Mesenchymal stem cell (in vitro differentiated cells and primary cell): ENCODE results near the gene SIK3.

Experiments
- DNase-seq: peaks from one replicate; pipeline ENCODE4 v3.0.0-alpha.2; 2013
- H2AFZ ChIP-seq: one replicate; pipeline ENCODE4 v1.6.1; 2013; ENCODE audit warnings: low read depth, mild to moderate bottlenecking, control low read depth, inconsistent platforms, low read length, moderate library complexity
- H2AK5ac ChIP-seq: 2 replicates; pipeline ENCODE4 v1.6.1; 2013; ENCODE audit warnings: low read length, moderate library complexity, mild to moderate bottlenecking, inconsistent platforms; ENCODE audit not compliant: severe bottlenecking
- H2BK120ac ChIP-seq: one replicate; pipeline ENCODE4 v1.6.1; 2013; ENCODE audit warnings: low read depth, mild to moderate bottlenecking, inconsistent platforms, low read length, moderate library complexity
- H2BK12ac ChIP-seq, 2 experiments: one replicate each; pipeline ENCODE4 v1.6.1; 2013; ENCODE audit warnings: inconsistent platforms in 2 of 2, low read length in 2 of 2, mild to moderate bottlenecking in 2 of 2, moderate library complexity in 2 of 2, control low read depth in 1 of 2
- H2BK15ac ChIP-seq: one replicate; pipeline ENCODE4 v1.6.1; 2013; ENCODE audit warnings: mild to moderate bottlenecking, low read depth, inconsistent platforms; ENCODE audit not compliant: poor library complexity, severe bottlenecking
- H2BK5ac ChIP-seq: 2 replicates; pipeline ENCODE4 v1.6.1; 2013; ENCODE audit warnings: low read depth, mild to moderate bottlenecking, low read length, control low read depth, inconsistent platforms; ENCODE audit not compliant: poor library complexity, severe bottlenecking
- H3K14ac ChIP-seq, 2 experiments: one replicate each; pipeline ENCODE4 v1.6.1; 2013; ENCODE audit warnings: inconsistent platforms in 2 of 2, low read length in 2 of 2, control low read depth in 1 of 2, mild to moderate bottlenecking in 1 of 2, moderate library complexity in 1 of 2
- H3K18ac ChIP-seq, 2 experiments: one replicate each; pipeline ENCODE4 v1.6.1; 2013; ENCODE audit warnings: inconsistent platforms in 2 of 2, low read length in 2 of 2, control low read depth in 1 of 2, low read depth in 1 of 2, mild to moderate bottlenecking in 1 of 2
- H3K23ac ChIP-seq, 2 experiments: one replicate each; pipeline ENCODE4 v1.6.1; 2013; ENCODE audit warnings: inconsistent platforms in 2 of 2, low read length in 2 of 2, mild to moderate bottlenecking in 2 of 2, moderate library complexity in 2 of 2, control low read depth in 1 of 2
- H3K27ac ChIP-seq: 2 replicates; pipeline ENCODE4 v1.5.1; 2013; ENCODE audit warnings: mild to moderate bottlenecking, moderate library complexity, low read length, control low read depth, inconsistent platforms; ENCODE audit not compliant: poor library complexity, severe bottlenecking
- H3K27me3 ChIP-seq, 2 experiments: 2 replicates each; pipeline versions ENCODE4 v1.6.1 to v1.7.0; 2013; ENCODE audit warnings: low read length in 2 of 2, mild to moderate bottlenecking in 2 of 2, moderate library complexity in 2 of 2, control low read depth in 1 of 2, inconsistent platforms in 1 of 2; ENCODE audit not compliant: control insufficient read depth in 1 of 2, insufficient read depth in 1 of 2
- H3K36me3 ChIP-seq, 2 experiments: 2 replicates each; pipeline versions ENCODE4 v1.6.1 to v1.7.0; 2013; ENCODE audit warnings: low read length in 2 of 2, control low read depth in 1 of 2, inconsistent platforms in 1 of 2, low read depth in 1 of 2, mild to moderate bottlenecking in 1 of 2; ENCODE audit not compliant: insufficient read depth in 2 of 2, control insufficient read depth in 1 of 2
- H3K4ac ChIP-seq, 2 experiments: one replicate each; pipeline ENCODE4 v1.6.1; 2013; ENCODE audit warnings: inconsistent platforms in 2 of 2, low read length in 2 of 2, mild to moderate bottlenecking in 2 of 2, moderate library complexity in 2 of 2, control low read depth in 1 of 2, low read depth in 1 of 2
- H3K4me1 ChIP-seq: 2 replicates; pipeline ENCODE4 v1.6.1; 2013; ENCODE audit warnings: low read depth, low read length, control low read depth; ENCODE audit not compliant: control insufficient read depth, insufficient read depth
- H3K4me2 ChIP-seq: 2 replicates; pipeline ENCODE4 v1.6.1; 2013; ENCODE audit warnings: low read length, mild to moderate bottlenecking, inconsistent platforms; ENCODE audit not compliant: poor library complexity, severe bottlenecking
- H3K4me3 ChIP-seq, 2 experiments: 2 replicates each; pipeline versions ENCODE4 v1.5.1 to v1.7.0; 2013; ENCODE audit warnings: low read length in 2 of 2, mild to moderate bottlenecking in 2 of 2, control low read depth in 1 of 2, low read depth in 1 of 2; ENCODE audit not compliant: insufficient read depth in 1 of 2
- H3K79me1 ChIP-seq: replicated peaks from 2 replicates; pipeline ENCODE4 v1.6.1; 2013; ENCODE audit warnings: mild to moderate bottlenecking, control low read depth, low read length, inconsistent platforms; ENCODE audit not compliant: poor library complexity, severe bottlenecking
- H3K9ac ChIP-seq: 2 replicates; pipeline ENCODE4 v1.7.0; 2013; ENCODE audit warnings: mild to moderate bottlenecking, low read length, moderate library complexity
- H3K9me3 ChIP-seq: 2 replicates; pipeline ENCODE4 v1.7.0; 2013; ENCODE audit warnings: mild to moderate bottlenecking, low read length; ENCODE audit not compliant: control insufficient read depth
- H4K8ac ChIP-seq: one replicate; pipeline ENCODE4 v1.6.1; 2013; ENCODE audit warnings: inconsistent platforms, mild to moderate bottlenecking, low read length, moderate library complexity
- H4K91ac ChIP-seq: one replicate; pipeline ENCODE4 v1.6.1; 2013; ENCODE audit warnings: mild to moderate bottlenecking, low read length, inconsistent platforms
- WGBS: methylation state at CpG from one replicate; pipeline ENCODE4 v1.1.7; 2013; ENCODE audit warnings: mixed read lengths; 5-methylcytosine and 5-hydroxymethylcytosine counted together

The SIK3 gene

GRCh38 chr11:116840746-116841296 lies 257.4 kb downstream of the SIK3 start:
- H2AK5ac ChIP-seq: no peak overlapping the region
- no peak overlapping the region for H2BK15ac ChIP-seq
- H4K8ac ChIP-seq: no peak overlapping the region
- H3K9me3 ChIP-seq: no peaks in the 10 kb centered on the region
- H3K27ac ChIP-seq: no peak overlapping the region
- H3K18ac ChIP-seq: no peak overlapping the region
- H4K91ac ChIP-seq: no peak overlapping the region
- no peak overlapping the region for H3K4me3 ChIP-seq
- peaks cover 5% of the 10 kb centered on the region for H3K4me1 ChIP-seq
- no peak overlapping the region for H3K9ac ChIP-seq
- H3K36me3 ChIP-seq: peaks cover 12 to 28% of the 10 kb centered on the region in 2 experiments
- H3K4me2 ChIP-seq: no peak overlapping the region
- no peak overlapping the region for H3K23ac ChIP-seq
- no peak overlapping the region for H2BK120ac ChIP-seq
- no peak overlapping the region for H2BK12ac ChIP-seq
- H3K4ac ChIP-seq: no peak overlapping the region
- H3K27me3 ChIP-seq: no peaks in the 10 kb centered on the region
- no peak overlapping the region for H2BK5ac ChIP-seq
- WGBS: 85% methylated on average over 9 of the region's 9 CpGs
- no peak overlapping the region for H3K14ac ChIP-seq
- no peak for DNase-seq
- no peak overlapping the region for H2AFZ ChIP-seq
- no peaks in the 10 kb centered on the region for H3K79me1 ChIP-seq

- H4K8ac ChIP-seq: no peak overlapping the region
- no peak overlapping the region for H3K4ac ChIP-seq
- no peak overlapping the region for H4K91ac ChIP-seq
- H2BK120ac ChIP-seq: no peak overlapping the region
- H3K9me3 ChIP-seq: no peaks in the 10 kb centered on the region
- no peak overlapping the region for H2AFZ ChIP-seq
- no peak overlapping the region for H3K18ac ChIP-seq
- no peak for DNase-seq
- H3K27ac ChIP-seq: no peak overlapping the region
- H3K27me3 ChIP-seq: no peaks in the 10 kb centered on the region
- no peak overlapping the region for H3K4me2 ChIP-seq
- H3K36me3 ChIP-seq: peaks cover 12 to 22% of the 10 kb centered on the region in 2 experiments
- H3K23ac ChIP-seq: no peak overlapping the region
- no peak overlapping the region for H3K14ac ChIP-seq
- peaks cover 9% of the 10 kb centered on the region for H3K4me1 ChIP-seq
- H2AK5ac ChIP-seq: no peak overlapping the region
- H2BK12ac ChIP-seq: no peak overlapping the region
- no peak overlapping the region for H2BK15ac ChIP-seq
- no peak overlapping the region for H3K9ac ChIP-seq
- H3K4me3 ChIP-seq: no peak overlapping the region
- 76% methylated on average over 5 of the region's 6 CpGs for WGBS
- H2BK5ac ChIP-seq: no peak overlapping the region
- H3K79me1 ChIP-seq: no peaks in the 10 kb centered on the region
Measured at GRCh38 chr11:116840224-116840745, 257.9 kb downstream of the SIK3 start.

GRCh38 chr11:116838321-116839084 lies 259.7 kb downstream of the SIK3 start:
- no peaks in the 10 kb centered on the region for H3K79me1 ChIP-seq
- no peaks in the 10 kb centered on the region for H3K27me3 ChIP-seq
- H2BK120ac ChIP-seq: no peak overlapping the region
- H3K9me3 ChIP-seq: no peaks in the 10 kb centered on the region
- H2BK15ac ChIP-seq: no peak overlapping the region
- H3K36me3 ChIP-seq: peaks cover 4 to 8% of the 10 kb centered on the region in 2 experiments
- no peak for DNase-seq
- no peak overlapping the region for H2BK5ac ChIP-seq
- no peak overlapping the region for H2BK12ac ChIP-seq
- no peak overlapping the region for H3K18ac ChIP-seq
- H3K14ac ChIP-seq: no peak overlapping the region
- no peak overlapping the region for H3K4ac ChIP-seq
- H3K9ac ChIP-seq: no peak overlapping the region
- no peak overlapping the region for H3K4me2 ChIP-seq
- no peak overlapping the region for H4K91ac ChIP-seq
- H4K8ac ChIP-seq: no peak overlapping the region
- no peak overlapping the region for H2AK5ac ChIP-seq
- no peak overlapping the region for H2AFZ ChIP-seq
- no peak overlapping the region for H3K23ac ChIP-seq
- H3K4me3 ChIP-seq: no peak overlapping the region
- peaks cover 9% of the 10 kb centered on the region for H3K4me1 ChIP-seq
- H3K27ac ChIP-seq: no peak overlapping the region
- WGBS: 89% methylated on average over 6 of the region's 6 CpGs

GRCh38 chr11:116837231-116838091 lies 260.8 kb downstream of the SIK3 start, which contains the start of gene APOA1:
Gene APOA1, minus strand, starts transcription at chr11:116837622. Its CDS starts 235 bp downstream, at chr11:116837387.
- peaks cover 9% of the 10 kb centered on the region for H3K4me1 ChIP-seq
- no peak within 1 kb of the TSS for H3K18ac ChIP-seq
- H2BK15ac ChIP-seq: no peak within 1 kb of the TSS
- no peak within 1 kb of the TSS for H3K9ac ChIP-seq
- H4K91ac ChIP-seq: no peak within 1 kb of the TSS
- WGBS: 89% methylated on average over 15 of the region's 19 CpGs
- H2BK12ac ChIP-seq: no peak within 1 kb of the TSS
- DNase-seq: no peak
- no peak within 1 kb of the TSS for H3K23ac ChIP-seq
- no peaks in the 10 kb centered on the region for H3K79me1 ChIP-seq
- no peak within 1 kb of the TSS for H3K4me3 ChIP-seq
- H3K14ac ChIP-seq: peak within 1 kb of the TSS in 1 of 2 experiments; percentile 41
- no peak within 1 kb of the TSS for H2BK5ac ChIP-seq
- H3K36me3 ChIP-seq: no peaks in the 10 kb centered on the region
- peaks cover 0 to 5% of the 10 kb centered on the region in 2 experiments for H3K27me3 ChIP-seq
- H2AFZ ChIP-seq: no peak within 1 kb of the TSS
- H3K27ac ChIP-seq: no peak within 1 kb of the TSS
- H3K4me2 ChIP-seq: no peak within 1 kb of the TSS
- H3K9me3 ChIP-seq: no peaks in the 10 kb centered on the region
- H2BK120ac ChIP-seq: no peak within 1 kb of the TSS
- no peak within 1 kb of the TSS for H4K8ac ChIP-seq
- no peak within 1 kb of the TSS for H2AK5ac ChIP-seq
- no peak within 1 kb of the TSS for H3K4ac ChIP-seq
